ENCODE results near the gene HELQ. TPM values are rescaled to one million over a fixed set of nuclear protein-coding genes. Genes with fewer than 3 reads are reported as not detected.

HELQ gene
- total RNA-seq, 1 experiment from 2014 or later, result 14.6 TPM

- Histone ChIP-seq H3K79me2 (ENCODE audit: insufficient read depth, low read length) (no peaks in the 10 kb centered on the region), H3K9me2 (ENCODE audit: insufficient read depth) (no peaks in the 10 kb centered on the region), H3K4me2 (ENCODE audit: low read length) (no peak overlapping the region), H3K27me3 (ENCODE audit: insufficient read depth, low read length) (no peaks in the 10 kb centered on the region), H3K4me3 (replicated peaks in 1 of 2; ENCODE audit: low read depth in 1 of 2, low read length in 2 of 2) (no peak overlapping the region), H3K9me3 (ENCODE audit: control insufficient read depth in 1 of 2, insufficient read depth in 1 of 2, low read depth in 1 of 2, low read length in 2 of 2) (no peaks in the 10 kb centered on the region), H4K20me1 (ENCODE audit: insufficient read depth) (no peaks in the 10 kb centered on the region), H3K27ac (ENCODE audit: low read depth, low read length) (no peak overlapping the region), H3K4me1 (ENCODE audit: control insufficient read depth in 1 of 2, insufficient read depth in 2 of 2, low read length in 2 of 2) (peaks cover 17 to 20% of the 10 kb centered on the region in 2 experiments), H3K9ac (ENCODE audit: low read length) (no peak overlapping the region), H2AFZ (ENCODE audit: low read depth, low read length, poor library complexity, severe bottlenecking) (no peak overlapping the region), H3K36me3 (ENCODE audit: control insufficient read depth in 1 of 2, insufficient read depth in 2 of 2, low read length in 2 of 2) (no peaks in the 10 kb centered on the region)
- ChIA-PET POLR2A (no interaction called here), RAD21 (ENCODE audit: low non-redundant PET in 1 of 2, low total read pairs in 2 of 2, uncharacterized antibody in 2 of 2, unreplicated experiment in 2 of 2) (no interaction called here), CTCF (no interaction called here)
- intact Hi-C loops (cut with micrococcal nuclease), result no loop called here
- no peak for TF ChIP-seq ZNF274 (IDR thresholded peaks at IDR 0.05; ENCODE audit: low read depth, low read length)
- TF ChIP-seq POLR2A (IDR thresholded peaks at IDR 0.05; ENCODE audit: borderline replicate concordance, extremely low read depth, insufficient read depth, insufficient read length), result no peak
- TF ChIP-seq REST (IDR thresholded peaks at IDR 0.05; ENCODE audit: low read depth), result no peak
- no peak for TF ChIP-seq YY1 (IDR thresholded peaks at IDR 0.05; ENCODE audit: extremely low read depth, insufficient replicate concordance, low read depth, low read length)
- TF ChIP-seq POLR2AphosphoS5 (IDR thresholded peaks at IDR 0.05; ENCODE audit: low read depth, low read length), result no peak
- no peak for TF ChIP-seq SRF (IDR thresholded peaks at IDR 0.05; ENCODE audit: low read depth)
- no peak for TF ChIP-seq ZBTB33 (IDR thresholded peaks at IDR 0.05; ENCODE audit: extremely low read depth, insufficient replicate concordance, low read length)
- no peak for TF ChIP-seq CTCF (IDR thresholded peaks at IDR 0.05 in 2 of 3, conservative IDR thresholded peaks at IDR 0.05 in 1 of 3; ENCODE audit: borderline replicate concordance in 1 of 3, insufficient read depth in 1 of 3, low read depth in 2 of 3, low read length in 2 of 3)
- no peak for TF ChIP-seq CBX3 (IDR thresholded peaks at IDR 0.05; ENCODE audit: low read depth)
- TF ChIP-seq SP1 (IDR thresholded peaks at IDR 0.05; ENCODE audit: low read depth), result no peak
- no peak for TF ChIP-seq TCF7L2 (IDR thresholded peaks at IDR 0.05; ENCODE audit: borderline replicate concordance, extremely low read depth, insufficient read depth, insufficient read length)
- no peak for TF ChIP-seq RAD21 (IDR thresholded peaks at IDR 0.05; ENCODE audit: low read depth)
- no peak for TF ChIP-seq ATF3 (IDR thresholded peaks at IDR 0.05)
- TF ChIP-seq SIN3A (IDR thresholded peaks at IDR 0.05; ENCODE audit: low read depth), result no peak
- TF ChIP-seq MAX (IDR thresholded peaks at IDR 0.05), result no peak
- no TSS peak for BruUV-seq (replicated peaks)
- no peak for DNase-seq (ENCODE audit: low read depth, low spot score)
- no peak for ATAC-seq
Observed at GRCh38 chr4:83360018-83360417, 95.6 kb downstream of the HELQ start.

Measured in HCT116 (cell line).